ENCODE results near the gene CLDN9. TPM values are rescaled to one million over a fixed set of nuclear protein-coding genes. Genes with fewer than 3 reads are reported as not detected.

The CLDN9 gene
- total RNA-seq, 1 donor from 2014 or later, result not detected

GRCh38 chr16:2968738-2969544, 43.8 kb upstream of the CLDN9 start, which contains the start of gene PAQR4:
Gene PAQR4 (plus strand): TSS chr16:2969348. CDS start chr16:2969675, 327 bp downstream.
- TF ChIP-seq CTCF (conservative IDR thresholded peaks at IDR 0.05), result no peak
- no peak within 1 kb of the TSS for H3K27ac Mint-ChIP-seq (ENCODE audit: unreplicated experiment)
- H3K36me3 Mint-ChIP-seq (ENCODE audit: low read depth), result peaks cover 5% of the 10 kb centered on the region
- peaks cover 26% of the 10 kb centered on the region for H3K4me1 Mint-ChIP-seq
- peak; percentile 84 for DNase-seq (ENCODE audit: low read depth, low spot score)
- peaks cover 35% of the 10 kb centered on the region for H3K27me3 Mint-ChIP-seq (ENCODE audit: low read depth)
- H3K9me3 Mint-ChIP-seq, result no peaks in the 10 kb centered on the region
- H3K4me3 Mint-ChIP-seq, result peak within 1 kb of the TSS; percentile 87

- Mint-ChIP-seq H3K27ac (ENCODE audit: unreplicated experiment) (no peak overlapping the region), H3K4me1 (peaks cover 22% of the 10 kb centered on the region), H3K4me3 (peak overlapping the region; percentile 86), H3K27me3 (ENCODE audit: low read depth) (peaks cover 32% of the 10 kb centered on the region), H3K36me3 (ENCODE audit: low read depth) (peaks cover 5% of the 10 kb centered on the region), H3K9me3 (no peaks in the 10 kb centered on the region)
- TF ChIP-seq CTCF (conservative IDR thresholded peaks at IDR 0.05), result peak; percentile 56
- peak; percentile 60 for DNase-seq (ENCODE audit: low read depth, low spot score)
Observed at GRCh38 chr16:2969545-2970521, 42.9 kb upstream of the CLDN9 start.

- peak overlapping the region; percentile 19 for H3K27ac Mint-ChIP-seq (ENCODE audit: unreplicated experiment)
- DNase-seq (ENCODE audit: low read depth, low spot score), result no peak
- H3K27me3 Mint-ChIP-seq (ENCODE audit: low read depth), result peaks cover 27% of the 10 kb centered on the region
- peak overlapping the region; percentile 86 for H3K4me3 Mint-ChIP-seq
- peaks cover 22% of the 10 kb centered on the region for H3K4me1 Mint-ChIP-seq
- H3K36me3 Mint-ChIP-seq (ENCODE audit: low read depth), result peaks cover 5% of the 10 kb centered on the region
- no peaks in the 10 kb centered on the region for H3K9me3 Mint-ChIP-seq
- TF ChIP-seq CTCF (conservative IDR thresholded peaks at IDR 0.05), result no peak
Observed at GRCh38 chr16:2970563-2970962, 42.2 kb upstream of the CLDN9 start.

- H3K4me1 Mint-ChIP-seq, result peaks cover 22% of the 10 kb centered on the region
- no peak for DNase-seq (ENCODE audit: low read depth, low spot score)
- peak overlapping the region; percentile 19 for H3K27ac Mint-ChIP-seq (ENCODE audit: unreplicated experiment)
- peaks cover 5% of the 10 kb centered on the region for H3K36me3 Mint-ChIP-seq (ENCODE audit: low read depth)
- TF ChIP-seq CTCF (conservative IDR thresholded peaks at IDR 0.05), result no peak
- no peaks in the 10 kb centered on the region for H3K9me3 Mint-ChIP-seq
- peak overlapping the region; percentile 89 for H3K4me3 Mint-ChIP-seq
- peaks cover 24% of the 10 kb centered on the region for H3K27me3 Mint-ChIP-seq (ENCODE audit: low read depth)
Observed at GRCh38 chr16:2971134-2971984, 41.4 kb upstream of the CLDN9 start.
